GM19193 (cell line): ENCODE measurements around the gene PGBD5.

Experiments
- POLR2A ChIP-seq: IDR thresholded peaks from 4 replicates; pipeline ENCODE4 v1.6.1; 2011; ENCODE audit not compliant: insufficient read depth, insufficient read length; ENCODE audit errors: extremely low read depth

The PGBD5 gene

GRCh38 chr1:230317823-230318819 lies 108.0 kb downstream of the PGBD5 start:
- no peak for TF ChIP-seq POLR2A

- no peak for TF ChIP-seq POLR2A
These were observed 109.0 kb downstream of the PGBD5 start for GRCh38 chr1:230316864-230317745.

GRCh38 chr1:230315099-230315498 lies 111.0 kb downstream of the PGBD5 start:
- TF ChIP-seq POLR2A: no peak

- TF ChIP-seq POLR2A: no peak
These were observed 112.0 kb downstream of the PGBD5 start for GRCh38 chr1:230314142-230314470.

GRCh38 chr1:230313453-230314141 lies 112.5 kb downstream of the PGBD5 start:
- no peak for TF ChIP-seq POLR2A

GRCh38 chr1:230312676-230313075 lies 113.5 kb downstream of the PGBD5 start:
- TF ChIP-seq POLR2A: no peak

- no peak for TF ChIP-seq POLR2A
These were observed 115.6 kb downstream of the PGBD5 start for GRCh38 chr1:230310381-230311163.

- TF ChIP-seq POLR2A: no peak
These were observed 116.4 kb downstream of the PGBD5 start for GRCh38 chr1:230309646-230310177.

GRCh38 chr1:230308821-230309220 lies 117.3 kb downstream of the PGBD5 start:
- TF ChIP-seq POLR2A: no peak

- TF ChIP-seq POLR2A: no peak
These were observed 118.1 kb downstream of the PGBD5 start for GRCh38 chr1:230308039-230308438.

GRCh38 chr1:230307213-230307612 lies 118.9 kb downstream of the PGBD5 start:
- no peak for TF ChIP-seq POLR2A

GRCh38 chr1:230306169-230306568 lies 120.0 kb downstream of the PGBD5 start:
- no peak for TF ChIP-seq POLR2A

- no peak for TF ChIP-seq POLR2A
These were observed 122.3 kb downstream of the PGBD5 start for GRCh38 chr1:230303822-230304221.

- no peak for TF ChIP-seq POLR2A
These were observed 123.1 kb downstream of the PGBD5 start for GRCh38 chr1:230303069-230303468.
